Endothelial cell of umbilical vein (primary cell): ENCODE results near the gene HDAC9. TPM values are rescaled to one million over a fixed set of nuclear protein-coding genes. Genes with fewer than 3 reads are reported as not detected.

Source experiments
- BruUV-seq: library from RNA; stranded (reverse); fragments of 400-500 nt; replicated peaks from 2 replicates; lab custom pipeline; 2021; lab: Mats Ljungman, UMichigan
- CTCF ChIA-PET: fragments of 300-600, 350-600 bp; sonication (Branson Sonifier 250); formaldehyde crosslinking; loops from one replicate; lab custom pipeline; 2021; ENCODE audit warnings: antibody characterized with exemption, inconsistent platforms; lab: Charles Lee
- POLR2A ChIA-PET: fragments of 300-600, 350-600 bp; sonication (Branson Sonifier 250); formaldehyde crosslinking; loops from one replicate; lab custom pipeline; 2021; ENCODE audit warnings: antibody characterized with exemption, inconsistent platforms; lab: Charles Lee
- DNase-seq: peaks from one replicate; pipeline ENCODE4 v3.0.0-alpha.2; 2011; ENCODE audit warnings: low read depth, low spot score
- FAIRE-seq: peaks from 2 replicates; lab custom pipeline; 2011; peaks lifted over from hg19 to GRCh38; lab: Jason Lieb, UNC
- H2AFZ ChIP-seq: 2 replicates; pipeline ENCODE4 v1.6.0; 2012; ENCODE audit warnings: low read depth, low read length, control low read depth, inconsistent platforms
- H3K27ac ChIP-seq: 2 replicates; pipeline ENCODE4 v1.5.1; 2011; ENCODE audit warnings: low read depth, mild to moderate bottlenecking, control low read depth, low read length, moderate library complexity; ENCODE audit not compliant: insufficient read depth
- H3K27me3 ChIP-seq, 2 experiments: 2 replicates each; pipeline versions ENCODE4 v1.6.0 to v1.6.1; 2011; ENCODE audit warnings: low read length in 2 of 2, mixed read lengths in 1 of 2; ENCODE audit not compliant: control insufficient read depth in 2 of 2, insufficient read depth in 2 of 2
- H3K36me3 ChIP-seq, 2 experiments: 2 replicates in 1 of 2; 3 replicates in 1 of 2; pipeline ENCODE4 v1.5.1; 2011; ENCODE audit warnings: low read length in 2 of 2, mild to moderate bottlenecking in 1 of 2, moderate library complexity in 1 of 2; ENCODE audit not compliant: control insufficient read depth in 2 of 2, insufficient read depth in 2 of 2; ENCODE audit errors: extremely low read depth in 1 of 2
- H3K4me1 ChIP-seq: 3 replicates; pipeline ENCODE4 v1.5.1; 2011; ENCODE audit warnings: mild to moderate bottlenecking, low read length; ENCODE audit not compliant: control insufficient read depth, insufficient read depth; ENCODE audit errors: extremely low read depth
- H3K4me2 ChIP-seq: 2 replicates; pipeline ENCODE4 v1.6.1; 2011; ENCODE audit warnings: low read length, control low read depth, mixed read lengths; ENCODE audit not compliant: insufficient read depth
- H3K4me3 ChIP-seq, 3 experiments: fragments of 200-600 bp in 1 of 3; sonication (generic), shearing (Covaris generic) in 1 of 3; replicated peaks in 1 of 3; 2 replicates each; pipeline ENCODE4 v1.5.1; 2011 to 2016; ENCODE audit warnings: control low read depth in 3 of 3, low read length in 3 of 3, mild to moderate bottlenecking in 2 of 3, inconsistent platforms in 1 of 3, low read depth in 1 of 3, moderate library complexity in 1 of 3; ENCODE audit not compliant: insufficient read depth in 1 of 3
- H3K79me2 ChIP-seq: 2 replicates; pipeline ENCODE4 v1.6.0; 2012; ENCODE audit warnings: low read length, inconsistent platforms; ENCODE audit not compliant: control insufficient read depth, insufficient read depth
- H3K9ac ChIP-seq: replicated peaks from 2 replicates; pipeline ENCODE3; 2011; ENCODE audit warnings: low read length, control low read depth; ENCODE audit not compliant: insufficient read depth; ENCODE audit errors: extremely low read depth
- H3K9me1 ChIP-seq: replicated peaks from 3 replicates; pipeline ENCODE4 v1.6.0; 2011; ENCODE audit warnings: mild to moderate bottlenecking, low read length; ENCODE audit not compliant: control insufficient read depth, insufficient read depth; ENCODE audit errors: extremely low read depth
- H3K9me3 ChIP-seq: replicated peaks from 2 replicates; pipeline ENCODE4 v1.5.1; 2012; ENCODE audit warnings: low read length, inconsistent platforms; ENCODE audit not compliant: control insufficient read depth, insufficient read depth
- H4K20me1 ChIP-seq: replicated peaks from 2 replicates; pipeline ENCODE3; 2011; ENCODE audit warnings: mild to moderate bottlenecking, low read length; ENCODE audit not compliant: control insufficient read depth, insufficient read depth; ENCODE audit errors: extremely low read depth
- CTCF ChIP-seq, 2 donors: IDR thresholded peaks; 1 replicate in 1 of 2; 2 replicates in 1 of 2; pipeline ENCODE4 v1.5.1; 2011; ENCODE audit warnings: low read length in 2 of 2, mild to moderate bottlenecking in 2 of 2, moderate library complexity in 2 of 2, control low read depth in 1 of 2, inconsistent platforms in 1 of 2, low read depth in 1 of 2; ENCODE audit not compliant: insufficient read depth in 1 of 2; ENCODE audit errors: extremely low read depth in 1 of 2
- EZH2 ChIP-seq: IDR thresholded peaks from 2 replicates; pipeline ENCODE4 v1.6.1; 2012; ENCODE audit warnings: borderline replicate concordance, low read depth, mild to moderate bottlenecking, moderate library complexity, low read length, inconsistent platforms; ENCODE audit not compliant: severe bottlenecking
- FOS ChIP-seq: IDR thresholded peaks from 2 replicates; pipeline ENCODE4 v1.6.1; 2011; ENCODE audit warnings: mild to moderate bottlenecking, low read length, moderate library complexity, borderline replicate concordance; ENCODE audit not compliant: insufficient read depth
- GATA2 ChIP-seq: IDR thresholded peaks from 2 replicates; pipeline ENCODE4 v1.7.0; 2011; ENCODE audit warnings: low read depth, mild to moderate bottlenecking, moderate library complexity, mixed read lengths, low read length; ENCODE audit not compliant: insufficient read length, insufficient read depth
- JUN ChIP-seq: IDR thresholded peaks from 2 replicates; pipeline ENCODE4 v1.6.1; 2011; ENCODE audit warnings: borderline replicate concordance, low read depth; ENCODE audit not compliant: insufficient read length, insufficient read depth
- MAX ChIP-seq: IDR thresholded peaks from 2 replicates; pipeline ENCODE4 v1.6.1; 2011; ENCODE audit not compliant: insufficient read depth, insufficient read length
- MYC ChIP-seq: IDR thresholded peaks from one replicate; pipeline ENCODE4 v1.6.1; 2011; ENCODE audit warnings: mild to moderate bottlenecking, low read depth, low read length
- POLR2A ChIP-seq: IDR thresholded peaks from 2 replicates; pipeline ENCODE4 v1.6.1; 2012; ENCODE audit warnings: low read depth, mild to moderate bottlenecking, control low read depth, low read length
- POLR2AphosphoS5 ChIP-seq: IDR thresholded peaks from 2 replicates; pipeline ENCODE4 v1.6.1; 2012; ENCODE audit warnings: low read depth, mild to moderate bottlenecking, control low read depth, low read length, moderate library complexity; ENCODE audit not compliant: insufficient read depth
- dilution Hi-C: fragments of 300-500 bp; cut with MboI; formaldehyde crosslinking; loops from one replicate; pipeline ENCODE4 v1.15.0; 2019; ENCODE audit warnings: low sequenced_read_pairs; ENCODE audit not compliant: extremely low pct_ligation_motif_present
- intact Hi-C: fragments of 100-400 bp; cut with micrococcal nuclease; formaldehyde crosslinking; loops from one replicate; pipeline ENCODE4 v1.10.0; 2022
- polyA plus RNA-seq, 4 experiments: library from polyadenylated mRNA; depleted of rRNA in 3 of 4; stranded (reverse) in 3 of 4; unstranded in 1 of 4; fragments of >200 nt; gene quantifications; 2 replicates each; pipeline versions ENCODE4 v1.2.1 to v1.2.3, GENCODE V29; 2011 to 2012; ENCODE audit warnings: missing spikeins in 1 of 4
- total RNA-seq: library from RNA; stranded (reverse); gene quantifications from 2 replicates; pipeline ENCODE4 v1.2.3, GENCODE V29; 2021

HDAC9 gene
- total and polyA plus RNA-seq, 2 donors (not counting 3 experiments of a cell fraction or from before 2014, with no cell fraction given), result 1.8 to 11.6 TPM

GRCh38 chr7:18993933-18994668, 498.6 kb downstream of the HDAC9 start:
- H3K9me3 ChIP-seq, result no peaks in the 10 kb centered on the region
- H4K20me1 ChIP-seq, result no peaks in the 10 kb centered on the region
- CTCF ChIA-PET, result no interaction called here
- TF ChIP-seq JUN (no peak), MAX (no peak), EZH2 (no peak), CTCF (IDR thresholded peaks at IDR 0.05; ENCODE audit: extremely low read depth in 1 of 2, insufficient read depth in 1 of 2, low read depth in 1 of 2, low read length in 2 of 2) (no peak), FOS (no peak), POLR2A (no peak), POLR2AphosphoS5 (no peak), MYC (no peak), GATA2 (no peak)
- intact Hi-C loops (no loop called here), dilution Hi-C loops (no loop called here)
- H3K27ac ChIP-seq, result no peak overlapping the region
- H3K9me1 ChIP-seq, result no peaks in the 10 kb centered on the region
- no peaks in the 10 kb centered on the region for H3K79me2 ChIP-seq
- BruUV-seq, result no TSS peak
- no peak overlapping the region for H3K4me3 ChIP-seq
- H3K27me3 ChIP-seq, result no peaks in the 10 kb centered on the region
- H3K4me2 ChIP-seq, result no peak overlapping the region
- no peak overlapping the region for H2AFZ ChIP-seq
- H3K36me3 ChIP-seq, result no peaks in the 10 kb centered on the region
- H3K4me1 ChIP-seq, result no peaks in the 10 kb centered on the region
- no peak overlapping the region for H3K9ac ChIP-seq
- no peak for FAIRE-seq
- POLR2A ChIA-PET, result no interaction called here
- DNase-seq, result no peak
